Left lobe of liver (tissue), 2 donors: ENCODE measurements around the gene TLCD3B. TPM values are rescaled to one million over a fixed set of nuclear protein-coding genes. Genes with fewer than 3 reads are reported as not detected.

Experiments
- ATAC-seq: fragments of 200-7000 bp; cut with Tn5 transposase; one replicate; pipeline ENCODE4 v1.9.1; 2020; ENCODE audit warnings: mild to moderate bottlenecking, moderate library complexity
- DNase-seq: peaks from one replicate; pipeline ENCODE4 v3.0.0-alpha.2; 2020; ENCODE audit warnings: low spot score
- total RNA-seq: library from RNA; stranded (reverse); gene quantifications from one replicate; pipeline ENCODE4 v1.2.1, GENCODE V29; 2021
- donor health status: DM: no; HTN: no; CAD: no; lungs with moderate emphysema.
- donor health status: DM: no; HTN: yes; CAD: no.

The TLCD3B gene
- total RNA-seq: 0.13 TPM

- no peak for DNase-seq
- peak; percentile 28 for ATAC-seq
Observed at GRCh38 chr16:30030841-30031413, at the start of gene TLCD3B. Gene TLCD3B, minus strand, starts transcription at chr16:30031271. Its CDS starts 744 bp downstream, at chr16:30030527.

GRCh38 chr16:30079480-30079879, 48.4 kb upstream of the TLCD3B start:
- no peak for ATAC-seq
- no peak for DNase-seq

GRCh38 chr16:30078744-30079143, 47.7 kb upstream of the TLCD3B start:
- no peak for DNase-seq
- ATAC-seq: no peak

- ATAC-seq: no peak
- no peak for DNase-seq
Observed at GRCh38 chr16:30077656-30078055, 46.6 kb upstream of the TLCD3B start.

GRCh38 chr16:30076276-30076791, 45.3 kb upstream of the TLCD3B start:
- ATAC-seq (peak; percentile 85), DNase-seq (peak; percentile 76)

GRCh38 chr16:30075503-30076275, 44.6 kb upstream of the TLCD3B start, which contains the start of gene PPP4C:
Gene PPP4C, plus strand, starts transcription at chr16:30075994. Its CDS starts 384 bp downstream, at chr16:30076378.
- DNase-seq (peak; percentile 92), ATAC-seq (peak; percentile 95)

GRCh38 chr16:30070490-30070889, 39.4 kb upstream of the TLCD3B start:
- no peak for DNase-seq
- ATAC-seq: no peak

- no peak for DNase-seq
Observed at GRCh38 chr16:30069611-30070462, 38.8 kb upstream of the TLCD3B start.

GRCh38 chr16:30068750-30069610, 37.9 kb upstream of the TLCD3B start:
- no peak for ATAC-seq
- DNase-seq: no peak

More at GRCh38 chr16:30069611-30070462, 38.8 kb upstream of the TLCD3B start:
- no peak for ATAC-seq

GRCh38 chr16:30068333-30068732, 37.3 kb upstream of the TLCD3B start:
- ATAC-seq: no peak
- DNase-seq: no peak

GRCh38 chr16:30067584-30067916, 36.5 kb upstream of the TLCD3B start:
- DNase-seq (no peak), ATAC-seq (no peak)

GRCh38 chr16:30066761-30067583, 35.9 kb upstream of the TLCD3B start:
- no peak for DNase-seq
- no peak for ATAC-seq

GRCh38 chr16:30065943-30066760, 35.1 kb upstream of the TLCD3B start:
- DNase-seq: peak; percentile 64
- ATAC-seq: no peak

- DNase-seq (peak; percentile 98), ATAC-seq (peak; percentile 88)
Observed at GRCh38 chr16:30065102-30065942, 34.3 kb upstream of the TLCD3B start, which contains the start of gene ALDOA. Gene ALDOA, plus strand, starts transcription at chr16:30065760. Its CDS starts 1,138 bp downstream, at chr16:30066898.

- DNase-seq (no peak), ATAC-seq (peak; percentile 3)
Observed at GRCh38 chr16:30064729-30065101, 33.6 kb upstream of the TLCD3B start.

GRCh38 chr16:30063893-30064728, 33.0 kb upstream of the TLCD3B start:
- ATAC-seq (peak; percentile 53), DNase-seq (peak; percentile 78)
